Measurements from ENCODE around the gene MVB12B. TPM values are rescaled to one million over a fixed set of nuclear protein-coding genes. Genes with fewer than 3 reads are reported as not detected.

The MVB12B gene
- total RNA-seq, 1 experiment from 2014 or later = 5.7 TPM

- TF ChIP-seq, protein P1, sequence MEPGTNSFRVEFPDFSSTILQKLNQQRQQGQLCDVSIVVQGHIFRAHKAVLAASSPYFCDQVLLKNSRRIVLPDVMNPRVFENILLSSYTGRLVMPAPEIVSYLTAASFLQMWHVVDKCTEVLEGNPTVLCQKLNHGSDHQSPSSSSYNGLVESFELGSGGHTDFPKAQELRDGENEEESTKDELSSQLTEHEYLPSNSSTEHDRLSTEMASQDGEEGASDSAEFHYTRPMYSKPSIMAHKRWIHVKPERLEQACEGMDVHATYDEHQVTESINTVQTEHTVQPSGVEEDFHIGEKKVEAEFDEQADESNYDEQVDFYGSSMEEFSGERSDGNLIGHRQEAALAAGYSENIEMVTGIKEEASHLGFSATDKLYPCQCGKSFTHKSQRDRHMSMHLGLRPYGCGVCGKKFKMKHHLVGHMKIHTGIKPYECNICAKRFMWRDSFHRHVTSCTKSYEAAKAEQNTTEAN (CRISPR knock-in tag; IDR thresholded peaks at IDR 0.05) = no peak
- TF ChIP-seq E2F5 (CRISPR knock-in tag; IDR thresholded peaks at IDR 0.05) = no peak
- no peak for TF ChIP-seq EMX1 (CRISPR knock-in tag; IDR thresholded peaks at IDR 0.05)
- no peak for TF ChIP-seq STAT6 (CRISPR knock-in tag; conservative IDR thresholded peaks at IDR 0.05; ENCODE audit: low read depth)
- no peak for TF ChIP-seq SMAD3 (CRISPR knock-in tag; IDR thresholded peaks at IDR 0.05; ENCODE audit: borderline replicate concordance)
- TF ChIP-seq ZNF232 (CRISPR knock-in tag; IDR thresholded peaks at IDR 0.05) = no peak
- no peak for TF ChIP-seq GABPB1 (CRISPR knock-in tag; IDR thresholded peaks at IDR 0.05)
- TF ChIP-seq ZNF263 (CRISPR knock-in tag; IDR thresholded peaks at IDR 0.05; ENCODE audit: low read depth) = no peak
- no peak for TF ChIP-seq SOX15 (CRISPR knock-in tag; IDR thresholded peaks at IDR 0.05)
- TF ChIP-seq KAT7 (CRISPR knock-in tag; IDR thresholded peaks at IDR 0.05; ENCODE audit: borderline replicate concordance) = no peak
Measured at GRCh38 chr9:126454215-126454614, 127.6 kb downstream of the MVB12B start (continued).

DNA sequence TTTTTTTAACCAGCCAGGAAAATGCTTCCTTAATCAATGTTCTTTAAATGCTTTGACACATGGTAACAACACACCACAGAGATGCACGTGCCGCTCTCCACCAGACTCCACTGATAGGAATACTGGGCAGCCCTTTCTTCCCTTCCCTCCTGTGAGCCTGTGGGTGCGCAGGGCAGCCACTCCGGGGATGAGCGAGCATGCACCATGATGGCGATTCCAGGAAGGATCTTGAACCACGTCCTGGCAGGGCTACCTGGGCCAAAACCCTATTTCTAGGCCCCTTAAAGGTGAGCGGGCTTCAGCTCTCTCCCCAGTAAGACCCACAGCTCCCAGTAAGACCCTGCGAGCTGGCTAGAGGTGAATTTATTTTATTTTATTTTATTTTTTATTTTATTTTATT lies 128.2 kb downstream of the MVB12B start:
- peaks cover 21% of the 10 kb centered on the region for H3K4me1 Mint-ChIP-seq
- ATAC-seq (no peak), DNase-seq (ENCODE audit: low spot score) (no peak)
- TF ChIP-seq HMGA2 (CRISPR knock-in tag; IDR thresholded peaks at IDR 0.05) = peak; percentile 47; the same call in 1 of the 2 replicates
- TF ChIP-seq, protein P2, sequence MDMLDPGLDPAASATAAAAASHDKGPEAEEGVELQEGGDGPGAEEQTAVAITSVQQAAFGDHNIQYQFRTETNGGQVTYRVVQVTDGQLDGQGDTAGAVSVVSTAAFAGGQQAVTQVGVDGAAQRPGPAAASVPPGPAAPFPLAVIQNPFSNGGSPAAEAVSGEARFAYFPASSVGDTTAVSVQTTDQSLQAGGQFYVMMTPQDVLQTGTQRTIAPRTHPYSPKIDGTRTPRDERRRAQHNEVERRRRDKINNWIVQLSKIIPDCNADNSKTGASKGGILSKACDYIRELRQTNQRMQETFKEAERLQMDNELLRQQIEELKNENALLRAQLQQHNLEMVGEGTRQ (CRISPR knock-in tag; IDR thresholded peaks at IDR 0.05) = no peak
- H3K36me3 Mint-ChIP-seq = no peaks in the 10 kb centered on the region
- no peak overlapping the region for H3K27ac Mint-ChIP-seq
- ChIA-PET POLR2A (no interaction called here), CTCF (no interaction called here)
- no peaks in the 10 kb centered on the region for H3K27me3 Mint-ChIP-seq (ENCODE audit: low read depth)
- no peak overlapping the region for H3K4me3 Mint-ChIP-seq
- no peaks in the 10 kb centered on the region for H3K9me3 Mint-ChIP-seq

GRCh38 chr9:126456441-126457174 lies 130.0 kb downstream of the MVB12B start:
- no peak for DNase-seq (ENCODE audit: low spot score)
- Mint-ChIP-seq H3K4me1 (peaks cover 19% of the 10 kb centered on the region), H3K4me3 (no peak overlapping the region), H3K27me3 (ENCODE audit: low read depth) (no peaks in the 10 kb centered on the region), H3K27ac (0 out of 2 replicates have a peak overlapping the region, but pooled peaks have one; percentile 47), H3K36me3 (no peaks in the 10 kb centered on the region), H3K9me3 (no peaks in the 10 kb centered on the region)
- POLR2A ChIA-PET = no interaction called here
- ATAC-seq = no peak
- CTCF ChIA-PET = interaction anchor here (0.6 to 1.8 kb wide), 4 partner anchors 26 to 99 kb away, joined by 3 to 11 read pairs (median 6); no protein-coding TSS in a partner anchor
- TF ChIP-seq NR3C1 (CRISPR knock-in tag; conservative IDR thresholded peaks at IDR 0.05; ENCODE audit: low read depth) (no peak), ZNF317 (CRISPR knock-in tag; IDR thresholded peaks at IDR 0.05; ENCODE audit: borderline replicate concordance, low read depth) (no peak), HMGXB4 (CRISPR knock-in tag; IDR thresholded peaks at IDR 0.05) (no peak), GRHL2 (CRISPR knock-in tag; IDR thresholded peaks at IDR 0.05; ENCODE audit: insufficient replicate concordance, severe bottlenecking) (no peak), NR2C2 (CRISPR knock-in tag; IDR thresholded peaks at IDR 0.05) (no peak)
- TF ChIP-seq, protein P3, sequence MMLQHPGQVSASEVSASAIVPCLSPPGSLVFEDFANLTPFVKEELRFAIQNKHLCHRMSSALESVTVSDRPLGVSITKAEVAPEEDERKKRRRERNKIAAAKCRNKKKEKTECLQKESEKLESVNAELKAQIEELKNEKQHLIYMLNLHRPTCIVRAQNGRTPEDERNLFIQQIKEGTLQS (CRISPR knock-in tag; conservative IDR thresholded peaks at IDR 0.05) = no peak
- TF ChIP-seq, protein P4, sequence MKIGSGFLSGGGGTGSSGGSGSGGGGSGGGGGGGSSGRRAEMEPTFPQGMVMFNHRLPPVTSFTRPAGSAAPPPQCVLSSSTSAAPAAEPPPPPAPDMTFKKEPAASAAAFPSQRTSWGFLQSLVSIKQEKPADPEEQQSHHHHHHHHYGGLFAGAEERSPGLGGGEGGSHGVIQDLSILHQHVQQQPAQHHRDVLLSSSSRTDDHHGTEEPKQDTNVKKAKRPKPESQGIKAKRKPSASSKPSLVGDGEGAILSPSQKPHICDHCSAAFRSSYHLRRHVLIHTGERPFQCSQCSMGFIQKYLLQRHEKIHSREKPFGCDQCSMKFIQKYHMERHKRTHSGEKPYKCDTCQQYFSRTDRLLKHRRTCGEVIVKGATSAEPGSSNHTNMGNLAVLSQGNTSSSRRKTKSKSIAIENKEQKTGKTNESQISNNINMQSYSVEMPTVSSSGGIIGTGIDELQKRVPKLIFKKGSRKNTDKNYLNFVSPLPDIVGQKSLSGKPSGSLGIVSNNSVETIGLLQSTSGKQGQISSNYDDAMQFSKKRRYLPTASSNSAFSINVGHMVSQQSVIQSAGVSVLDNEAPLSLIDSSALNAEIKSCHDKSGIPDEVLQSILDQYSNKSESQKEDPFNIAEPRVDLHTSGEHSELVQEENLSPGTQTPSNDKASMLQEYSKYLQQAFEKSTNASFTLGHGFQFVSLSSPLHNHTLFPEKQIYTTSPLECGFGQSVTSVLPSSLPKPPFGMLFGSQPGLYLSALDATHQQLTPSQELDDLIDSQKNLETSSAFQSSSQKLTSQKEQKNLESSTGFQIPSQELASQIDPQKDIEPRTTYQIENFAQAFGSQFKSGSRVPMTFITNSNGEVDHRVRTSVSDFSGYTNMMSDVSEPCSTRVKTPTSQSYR (CRISPR knock-in tag; IDR thresholded peaks at IDR 0.05) = no peak
- TF ChIP-seq, protein P5, sequence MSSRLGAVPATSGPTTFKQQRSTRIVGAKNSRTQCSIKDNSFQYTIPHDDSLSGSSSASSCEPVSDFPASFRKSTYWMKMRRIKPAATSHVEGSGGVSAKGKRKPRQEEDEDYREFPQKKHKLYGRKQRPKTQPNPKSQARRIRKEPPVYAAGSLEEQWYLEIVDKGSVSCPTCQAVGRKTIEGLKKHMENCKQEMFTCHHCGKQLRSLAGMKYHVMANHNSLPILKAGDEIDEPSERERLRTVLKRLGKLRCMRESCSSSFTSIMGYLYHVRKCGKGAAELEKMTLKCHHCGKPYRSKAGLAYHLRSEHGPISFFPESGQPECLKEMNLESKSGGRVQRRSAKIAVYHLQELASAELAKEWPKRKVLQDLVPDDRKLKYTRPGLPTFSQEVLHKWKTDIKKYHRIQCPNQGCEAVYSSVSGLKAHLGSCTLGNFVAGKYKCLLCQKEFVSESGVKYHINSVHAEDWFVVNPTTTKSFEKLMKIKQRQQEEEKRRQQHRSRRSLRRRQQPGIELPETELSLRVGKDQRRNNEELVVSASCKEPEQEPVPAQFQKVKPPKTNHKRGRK (CRISPR knock-in tag; IDR thresholded peaks at IDR 0.05; ENCODE audit: borderline replicate concordance) = no peak

All from WTC11 (cell line).